ENCODE data around the gene SPINK9. TPM values are rescaled to one million over a fixed set of nuclear protein-coding genes. Genes with fewer than 3 reads are reported as not detected.

The SPINK9 gene
- total and polyA plus RNA-seq, 2 experiments from 2014 or later: not detected

DNA sequence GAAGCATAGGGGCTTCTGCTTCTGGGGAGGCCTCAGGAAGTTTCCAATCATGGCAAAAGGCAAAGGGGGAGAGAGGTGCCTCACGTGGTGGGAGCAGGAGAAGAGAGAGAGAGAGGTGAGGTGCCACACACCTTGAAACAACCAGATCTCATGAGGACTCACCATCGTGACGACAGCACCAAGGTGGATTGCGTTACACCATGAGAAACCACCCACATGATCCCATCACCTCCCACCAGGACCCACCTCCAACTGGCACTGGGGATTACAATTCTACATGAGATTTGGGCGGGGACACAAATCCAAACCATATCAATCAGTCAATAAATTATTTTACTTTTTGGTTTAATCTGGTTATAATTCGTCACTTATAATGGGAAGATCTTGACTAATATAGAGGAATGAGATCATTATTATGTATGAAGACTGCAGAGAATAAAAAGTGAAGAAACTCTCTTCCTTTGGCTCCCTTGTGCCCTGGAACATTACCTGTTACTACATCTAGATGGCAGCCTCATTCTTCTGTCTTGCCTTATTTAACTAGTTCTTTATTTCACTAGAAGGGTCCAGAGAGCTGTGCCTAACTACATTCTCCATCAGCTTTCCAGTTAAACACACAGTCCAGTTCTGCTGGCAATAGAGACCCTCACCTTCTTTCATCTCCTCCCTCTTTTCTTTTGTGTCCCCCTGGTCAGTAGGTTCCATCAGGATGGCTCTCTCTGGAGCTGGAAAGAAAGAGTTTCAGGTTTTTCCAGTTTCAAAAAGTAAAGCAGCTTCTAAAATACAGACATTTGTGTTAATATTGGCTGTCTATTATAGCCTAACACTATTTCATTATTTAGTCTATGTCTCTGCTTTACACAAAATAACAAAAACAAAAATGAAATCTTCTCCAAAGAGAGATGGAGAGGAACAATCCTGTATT is 44.8 kb upstream of the SPINK9 start:
- no peak for TF ChIP-seq STAT1 (IDR thresholded peaks at IDR 0.05; ENCODE audit: unreplicated experiment)
- TF ChIP-seq REST (IDR thresholded peaks at IDR 0.05; ENCODE audit: unreplicated experiment): no peak
- TF ChIP-seq, protein P1, sequence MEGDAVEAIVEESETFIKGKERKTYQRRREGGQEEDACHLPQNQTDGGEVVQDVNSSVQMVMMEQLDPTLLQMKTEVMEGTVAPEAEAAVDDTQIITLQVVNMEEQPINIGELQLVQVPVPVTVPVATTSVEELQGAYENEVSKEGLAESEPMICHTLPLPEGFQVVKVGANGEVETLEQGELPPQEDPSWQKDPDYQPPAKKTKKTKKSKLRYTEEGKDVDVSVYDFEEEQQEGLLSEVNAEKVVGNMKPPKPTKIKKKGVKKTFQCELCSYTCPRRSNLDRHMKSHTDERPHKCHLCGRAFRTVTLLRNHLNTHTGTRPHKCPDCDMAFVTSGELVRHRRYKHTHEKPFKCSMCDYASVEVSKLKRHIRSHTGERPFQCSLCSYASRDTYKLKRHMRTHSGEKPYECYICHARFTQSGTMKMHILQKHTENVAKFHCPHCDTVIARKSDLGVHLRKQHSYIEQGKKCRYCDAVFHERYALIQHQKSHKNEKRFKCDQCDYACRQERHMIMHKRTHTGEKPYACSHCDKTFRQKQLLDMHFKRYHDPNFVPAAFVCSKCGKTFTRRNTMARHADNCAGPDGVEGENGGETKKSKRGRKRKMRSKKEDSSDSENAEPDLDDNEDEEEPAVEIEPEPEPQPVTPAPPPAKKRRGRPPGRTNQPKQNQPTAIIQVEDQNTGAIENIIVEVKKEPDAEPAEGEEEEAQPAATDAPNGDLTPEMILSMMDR (conservative IDR thresholded peaks at IDR 0.05; ENCODE audit: low read depth in 2 of 2): peak; percentile 73 to 74
- no peak for TF ChIP-seq NANOG (IDR thresholded peaks at IDR 0.05; ENCODE audit: borderline replicate concordance)
- TF ChIP-seq JUNB (IDR thresholded peaks at IDR 0.05; ENCODE audit: unreplicated experiment): no peak
- TF ChIP-seq, protein P2, sequence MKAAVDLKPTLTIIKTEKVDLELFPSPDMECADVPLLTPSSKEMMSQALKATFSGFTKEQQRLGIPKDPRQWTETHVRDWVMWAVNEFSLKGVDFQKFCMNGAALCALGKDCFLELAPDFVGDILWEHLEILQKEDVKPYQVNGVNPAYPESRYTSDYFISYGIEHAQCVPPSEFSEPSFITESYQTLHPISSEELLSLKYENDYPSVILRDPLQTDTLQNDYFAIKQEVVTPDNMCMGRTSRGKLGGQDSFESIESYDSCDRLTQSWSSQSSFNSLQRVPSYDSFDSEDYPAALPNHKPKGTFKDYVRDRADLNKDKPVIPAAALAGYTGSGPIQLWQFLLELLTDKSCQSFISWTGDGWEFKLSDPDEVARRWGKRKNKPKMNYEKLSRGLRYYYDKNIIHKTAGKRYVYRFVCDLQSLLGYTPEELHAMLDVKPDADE (IDR thresholded peaks at IDR 0.05): no peak
- no peak for TF ChIP-seq ZNF331 (CRISPR knock-in tag; IDR thresholded peaks at IDR 0.05; ENCODE audit: low read depth)
- DNase-seq (ENCODE audit: low spot score) (peak; percentile 79), ATAC-seq (peak; percentile 94)

More for the DNA sequence above, 44.8 kb upstream of the SPINK9 start:
- H3K36me3 Mint-ChIP-seq (ENCODE audit: low read depth): no peaks in the 10 kb centered on the region
- Histone ChIP-seq H3K4me1 (ENCODE audit: insufficient read depth) (no peaks in the 10 kb centered on the region), H3K4me2 (no peak overlapping the region), H3K27ac (ENCODE audit: low read depth) (no peak overlapping the region), H3K4me3 (no peak overlapping the region), H2AFZ (no peak overlapping the region), H3K27me3 (ENCODE audit: insufficient read depth) (no peaks in the 10 kb centered on the region), H3K9me2 (ENCODE audit: insufficient read depth) (no peaks in the 10 kb centered on the region), H3F3A (replicated peaks; ENCODE audit: low read depth) (no peaks in the 10 kb centered on the region), H3K36me3 (ENCODE audit: insufficient read depth) (no peaks in the 10 kb centered on the region), H3K79me2 (replicated peaks; ENCODE audit: insufficient read depth) (no peaks in the 10 kb centered on the region), H4K20me1 (replicated peaks; ENCODE audit: insufficient read depth) (no peaks in the 10 kb centered on the region)
- H3K27me3 Mint-ChIP-seq (ENCODE audit: insufficient read depth, low read depth, poor library complexity): no peaks in the 10 kb centered on the region
- peaks cover 5% of the 10 kb centered on the region for H3K4me1 Mint-ChIP-seq
- H3K27ac Mint-ChIP-seq: peak overlapping the region; percentile 57
- H3K9me3 Mint-ChIP-seq: no peaks in the 10 kb centered on the region; the same call in 2 of the 3 replicates
- no peak overlapping the region for H3K4me3 Mint-ChIP-seq

Measured in GM23338 (cell line).